ENCODE data around the gene COPS2.

Gene COPS2

DNA sequence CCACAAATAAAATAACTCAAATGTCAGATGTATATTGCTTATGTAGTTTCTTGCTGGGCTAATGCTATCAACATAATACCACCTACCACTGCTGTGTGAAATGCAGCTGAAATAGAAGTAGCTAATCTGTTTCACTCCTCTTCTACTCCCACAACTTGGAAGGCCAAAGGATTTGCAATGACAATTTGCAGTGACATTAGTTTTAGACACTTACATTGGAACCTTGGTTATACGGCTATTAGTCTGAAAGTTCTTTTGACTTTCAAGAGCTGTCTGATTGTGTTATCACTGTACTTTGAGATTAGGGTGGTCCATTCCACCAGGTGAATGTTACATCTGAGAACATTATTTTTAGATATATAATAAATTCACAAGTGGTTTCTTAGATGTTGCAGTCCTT is 33.5 kb downstream of the COPS2 start:
- H3K27ac ChIP-seq: no peak overlapping the region; the same call in 1 of the 2 replicates
- TF ChIP-seq, protein P1, sequence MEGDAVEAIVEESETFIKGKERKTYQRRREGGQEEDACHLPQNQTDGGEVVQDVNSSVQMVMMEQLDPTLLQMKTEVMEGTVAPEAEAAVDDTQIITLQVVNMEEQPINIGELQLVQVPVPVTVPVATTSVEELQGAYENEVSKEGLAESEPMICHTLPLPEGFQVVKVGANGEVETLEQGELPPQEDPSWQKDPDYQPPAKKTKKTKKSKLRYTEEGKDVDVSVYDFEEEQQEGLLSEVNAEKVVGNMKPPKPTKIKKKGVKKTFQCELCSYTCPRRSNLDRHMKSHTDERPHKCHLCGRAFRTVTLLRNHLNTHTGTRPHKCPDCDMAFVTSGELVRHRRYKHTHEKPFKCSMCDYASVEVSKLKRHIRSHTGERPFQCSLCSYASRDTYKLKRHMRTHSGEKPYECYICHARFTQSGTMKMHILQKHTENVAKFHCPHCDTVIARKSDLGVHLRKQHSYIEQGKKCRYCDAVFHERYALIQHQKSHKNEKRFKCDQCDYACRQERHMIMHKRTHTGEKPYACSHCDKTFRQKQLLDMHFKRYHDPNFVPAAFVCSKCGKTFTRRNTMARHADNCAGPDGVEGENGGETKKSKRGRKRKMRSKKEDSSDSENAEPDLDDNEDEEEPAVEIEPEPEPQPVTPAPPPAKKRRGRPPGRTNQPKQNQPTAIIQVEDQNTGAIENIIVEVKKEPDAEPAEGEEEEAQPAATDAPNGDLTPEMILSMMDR (conservative IDR thresholded peaks at IDR 0.05): no peak

DNA sequence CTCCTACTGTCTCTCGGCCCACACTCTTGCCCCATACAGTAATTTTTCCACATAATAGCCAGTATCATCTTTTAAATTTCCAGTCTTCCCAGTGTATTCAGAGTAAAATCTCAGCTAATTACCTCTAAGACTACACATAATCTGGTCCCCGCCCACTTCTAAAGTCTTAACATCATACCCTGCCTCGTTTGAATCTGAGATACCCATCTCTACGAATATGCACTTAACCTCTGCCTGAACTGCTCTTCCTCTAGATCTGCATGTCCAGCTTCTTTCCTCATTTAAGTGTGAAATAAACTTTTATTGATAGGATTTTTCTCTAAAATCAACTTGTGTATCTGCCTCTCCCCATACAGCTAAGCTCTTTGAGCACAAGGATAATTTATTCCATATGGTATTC is 34.6 kb downstream of the COPS2 start:
- TF ChIP-seq, protein P1 (conservative IDR thresholded peaks at IDR 0.05): no peak
- H3K27ac ChIP-seq: no peak overlapping the region

DNA sequence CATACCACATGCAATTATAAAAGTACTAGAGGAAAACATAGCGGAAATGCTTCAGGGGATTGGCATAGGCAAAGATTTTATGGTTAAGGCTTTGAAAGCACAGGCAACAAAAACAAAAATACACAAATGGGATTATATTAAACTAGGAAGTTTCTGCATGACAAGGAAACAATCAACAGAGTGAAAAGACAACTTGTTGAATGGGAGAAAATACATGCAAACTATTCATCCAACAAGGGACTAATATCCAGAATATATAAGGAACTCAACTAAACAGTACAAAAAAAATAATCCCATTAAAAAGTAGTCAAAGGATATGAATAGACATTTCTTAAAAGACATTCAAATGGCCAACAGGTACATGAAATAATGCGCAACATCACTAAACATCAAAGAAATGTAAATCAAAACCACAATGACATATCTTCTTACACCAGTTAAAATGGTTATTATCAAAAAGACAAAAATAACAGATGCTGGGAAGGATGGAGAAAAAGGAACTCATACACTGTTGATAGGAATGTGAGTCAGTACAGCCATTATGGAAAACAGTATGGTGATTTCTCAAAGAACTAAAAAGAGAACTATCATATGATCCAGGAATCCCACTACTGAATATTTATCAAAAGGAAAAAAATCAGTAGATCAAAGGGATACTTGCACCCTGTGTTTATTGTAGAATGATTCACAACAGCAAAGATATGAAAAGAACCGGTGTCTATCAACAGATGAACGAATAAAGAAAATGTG is 39.1 kb downstream of the COPS2 start:
- TF ChIP-seq, protein P1 (conservative IDR thresholded peaks at IDR 0.05): no peak
- H3K27ac ChIP-seq: no peak overlapping the region

DNA sequence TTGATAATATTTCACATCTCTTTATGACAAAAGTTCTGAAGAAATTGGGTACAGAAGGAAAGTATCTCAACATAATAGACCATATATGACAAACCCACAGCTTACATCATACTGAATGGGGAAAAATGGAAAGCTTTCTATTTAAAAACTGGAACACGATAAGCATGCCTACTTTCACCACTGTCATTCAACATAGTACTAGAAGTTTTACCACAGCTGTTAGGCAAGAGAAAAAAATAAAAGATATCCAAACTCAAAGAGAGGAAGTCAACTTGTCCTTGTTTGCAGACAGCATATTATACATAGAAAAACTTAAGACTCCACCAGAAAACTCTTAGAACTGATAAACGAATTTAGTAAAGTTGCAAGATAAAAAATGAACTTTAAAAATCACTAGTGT is 40.3 kb downstream of the COPS2 start:
- no peak overlapping the region for H3K27ac ChIP-seq
- TF ChIP-seq, protein P1 (conservative IDR thresholded peaks at IDR 0.05): no peak

DNA sequence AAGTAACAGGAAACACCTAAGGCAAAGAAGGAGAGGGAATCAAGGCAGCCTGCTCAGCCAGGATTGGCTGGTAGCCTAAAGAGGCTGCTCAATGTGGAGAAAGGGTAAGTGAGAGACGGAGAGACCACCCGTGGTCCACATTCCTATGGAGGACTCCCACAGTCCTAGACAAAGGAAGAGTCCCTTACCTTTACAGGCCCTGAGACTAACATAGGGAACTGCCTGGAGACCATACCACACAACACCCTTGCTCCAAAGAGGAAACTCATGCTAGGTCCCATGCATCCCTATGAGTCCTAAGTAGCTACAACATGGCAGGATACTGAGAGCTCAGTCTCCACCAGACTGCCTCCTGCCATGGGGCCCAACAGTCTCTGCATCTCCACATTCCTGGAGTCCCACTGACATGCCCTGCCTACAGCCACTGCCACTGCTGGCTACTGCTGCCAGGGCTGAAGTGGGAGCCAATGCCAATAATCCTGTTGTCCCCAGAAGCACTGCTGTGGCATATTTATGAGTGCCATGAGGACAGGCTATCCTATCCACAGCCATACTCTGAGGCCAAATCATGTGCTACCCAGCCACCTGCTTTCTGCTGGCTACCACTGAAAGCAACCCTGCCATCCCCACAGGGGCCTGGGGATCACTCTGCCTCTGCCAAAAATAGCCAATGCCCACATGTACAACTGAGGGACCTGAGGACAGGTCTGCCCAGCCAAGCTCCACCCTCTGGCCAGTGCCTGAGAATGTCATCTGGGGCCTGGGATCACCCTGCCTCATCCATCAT is 45.0 kb downstream of the COPS2 start:
- TF ChIP-seq, protein P1 (conservative IDR thresholded peaks at IDR 0.05): no peak
- H3K27ac ChIP-seq: no peak overlapping the region

DNA sequence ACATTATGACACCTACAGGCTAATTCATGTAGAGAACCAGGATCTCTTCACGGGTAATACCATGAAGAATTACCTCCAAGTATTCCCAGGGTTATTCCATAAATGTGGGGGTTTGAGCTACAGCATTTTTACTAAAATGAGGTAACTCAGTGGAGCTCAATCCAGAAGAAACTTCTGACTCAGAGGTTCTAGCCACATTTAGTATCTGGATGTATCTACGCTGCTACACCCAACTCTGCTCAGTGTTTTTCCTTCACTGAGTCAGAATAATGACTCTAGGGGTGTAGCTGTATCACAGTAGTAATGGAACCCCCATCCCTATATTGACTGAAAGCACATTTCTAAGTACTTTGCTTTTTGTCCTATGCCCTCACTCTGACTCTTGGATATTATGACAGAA is 52.4 kb downstream of the COPS2 start:
- TF ChIP-seq, protein P1 (conservative IDR thresholded peaks at IDR 0.05): no peak
- H3K27ac ChIP-seq: peak overlapping the region; percentile 98

DNA sequence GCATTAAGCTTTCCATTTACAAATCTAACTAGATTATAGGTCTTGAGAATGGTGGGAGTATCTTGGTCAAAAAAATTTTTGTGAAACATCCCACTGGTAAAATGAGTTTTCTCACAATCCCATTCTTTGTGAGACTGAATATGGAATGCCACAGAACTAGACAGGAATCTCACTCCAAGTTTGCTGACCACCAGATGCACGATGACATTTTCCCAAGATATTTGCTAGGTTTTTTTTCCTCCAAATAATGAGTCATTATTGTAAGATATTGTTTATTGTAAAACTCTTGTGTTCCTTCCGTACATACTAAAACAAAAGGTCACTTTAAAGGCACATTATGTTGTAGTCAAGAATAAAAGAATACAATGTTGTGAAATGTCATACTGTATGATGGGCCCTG is 53.9 kb downstream of the COPS2 start:
- H3K27ac ChIP-seq: peak overlapping the region; percentile 98; the same call in 1 of the 2 replicates
- TF ChIP-seq, protein P1 (conservative IDR thresholded peaks at IDR 0.05): no peak
